ENCODE measurements around the gene CYRIA. TPM values are rescaled to one million over a fixed set of nuclear protein-coding genes. Genes with fewer than 3 reads are reported as not detected.

Gene CYRIA
- polyA plus RNA-seq, 1 donor (not counting 4 experiments of a cell fraction or from before 2014, with no cell fraction given): 0.79 TPM

GRCh38 chr2:16640001-16640700, 25.5 kb downstream of the CYRIA start:
- FAIRE-seq: no peak
- dilution Hi-C loops (cut with MboI; ENCODE audit: extremely low pct_ligation_motif_present, low sequenced_read_pairs): loop anchor here (5.0 kb wide), 1 partner anchor 102 kb away; no protein-coding TSS in a partner anchor
- no peak overlapping the region for H3K4me2 ChIP-seq (ENCODE audit: control insufficient read depth, extremely low read depth, insufficient read depth, low read depth, low read length)

DNA sequence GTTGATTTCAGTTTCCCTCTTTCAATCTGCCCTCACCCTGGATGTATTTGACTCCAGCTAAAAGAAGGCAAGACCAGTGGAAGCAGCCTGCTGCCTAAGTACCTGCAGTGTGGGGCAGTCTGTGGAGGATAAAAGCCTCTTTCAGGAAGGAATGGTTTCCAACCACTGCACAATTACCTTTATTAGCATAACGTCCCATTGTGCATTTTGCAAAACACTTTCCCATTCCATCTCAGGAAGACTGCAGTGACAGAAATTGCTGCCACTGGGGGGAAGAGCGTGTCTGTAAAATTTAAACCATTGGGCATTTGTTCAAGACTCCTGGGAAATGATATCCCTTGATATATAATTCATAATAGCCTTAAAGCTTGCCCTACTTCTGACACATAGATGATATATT, 26.2 kb downstream of the CYRIA start:
- TF ChIP-seq CTCF (optimal IDR thresholded peaks at IDR 0.05 in 1 of 3, IDR thresholded peaks at IDR 0.05 in 1 of 3, conservative IDR thresholded peaks at IDR 0.05 in 1 of 3; ENCODE audit: extremely low read depth in 1 of 3, insufficient read depth in 2 of 3, low read length in 3 of 3) (no peak), EZH2 (IDR thresholded peaks at IDR 0.05; ENCODE audit: low read length) (no peak)
- H3K4me2 ChIP-seq (ENCODE audit: control insufficient read depth, extremely low read depth, insufficient read depth, low read depth, low read length): no peak overlapping the region
- dilution Hi-C loops (cut with MboI; ENCODE audit: extremely low pct_ligation_motif_present, low sequenced_read_pairs): no loop called here
- DNase-seq (ENCODE audit: low read depth, low spot score): no peak
- no peak overlapping the region for H3K9ac ChIP-seq (ENCODE audit: control insufficient read depth, extremely low read depth, insufficient read depth, low read length)
- no peaks in the 10 kb centered on the region for H3K79me2 ChIP-seq (ENCODE audit: control insufficient read depth, insufficient read depth, low read length)
- H3K4me3 ChIP-seq (ENCODE audit: control insufficient read depth in 2 of 3, extremely low read depth in 1 of 3, insufficient read depth in 2 of 3, low read depth in 1 of 3, low read length in 3 of 3): no peak overlapping the region
- no peaks in the 10 kb centered on the region for H3K9me3 ChIP-seq (ENCODE audit: control insufficient read depth, low read depth, low read length)
- no peak for FAIRE-seq
- H3K27ac ChIP-seq (ENCODE audit: control insufficient read depth, insufficient read depth, low read length): no peak overlapping the region
- no peaks in the 10 kb centered on the region for H3K27me3 ChIP-seq (ENCODE audit: control insufficient read depth, extremely low read depth, insufficient read depth, low read length)
- no peaks in the 10 kb centered on the region for H3K9me1 ChIP-seq (ENCODE audit: control insufficient read depth, extremely low read depth, insufficient read depth, low read length)
- no peak overlapping the region for H2AFZ ChIP-seq (ENCODE audit: control insufficient read depth, low read length)
- no peaks in the 10 kb centered on the region for H3K4me1 ChIP-seq (ENCODE audit: control insufficient read depth, extremely low read depth, insufficient read depth, low read length)
- no peaks in the 10 kb centered on the region for H3K36me3 ChIP-seq (ENCODE audit: control insufficient read depth in 2 of 2, extremely low read depth in 1 of 2, insufficient read depth in 2 of 2, low read length in 2 of 2)
- H4K20me1 ChIP-seq (ENCODE audit: control insufficient read depth, extremely low read depth, insufficient read depth, low read length): no peaks in the 10 kb centered on the region

More at GRCh38 chr2:16640001-16640700, 25.5 kb downstream of the CYRIA start:
- no peaks in the 10 kb centered on the region for H3K9me3 ChIP-seq (ENCODE audit: control insufficient read depth, low read depth, low read length)
- H3K36me3 ChIP-seq (ENCODE audit: control insufficient read depth in 2 of 2, extremely low read depth in 1 of 2, insufficient read depth in 2 of 2, low read length in 2 of 2): no peaks in the 10 kb centered on the region
- H3K4me1 ChIP-seq (ENCODE audit: control insufficient read depth, extremely low read depth, insufficient read depth, low read length): no peaks in the 10 kb centered on the region
- no peak overlapping the region for H2AFZ ChIP-seq (ENCODE audit: control insufficient read depth, low read length)
- TF ChIP-seq EZH2 (IDR thresholded peaks at IDR 0.05; ENCODE audit: low read length): no peak
- no peak for TF ChIP-seq CTCF (optimal IDR thresholded peaks at IDR 0.05 in 1 of 3, IDR thresholded peaks at IDR 0.05 in 1 of 3, conservative IDR thresholded peaks at IDR 0.05 in 1 of 3; ENCODE audit: extremely low read depth in 1 of 3, insufficient read depth in 2 of 3, low read length in 3 of 3)
- no peaks in the 10 kb centered on the region for H3K9me1 ChIP-seq (ENCODE audit: control insufficient read depth, extremely low read depth, insufficient read depth, low read length)
- no peak overlapping the region for H3K4me3 ChIP-seq (ENCODE audit: control insufficient read depth in 2 of 3, extremely low read depth in 1 of 3, insufficient read depth in 2 of 3, low read depth in 1 of 3, low read length in 3 of 3)
- no peaks in the 10 kb centered on the region for H3K79me2 ChIP-seq (ENCODE audit: control insufficient read depth, insufficient read depth, low read length)
- no peak for DNase-seq (ENCODE audit: low read depth, low spot score)
- H3K9ac ChIP-seq (ENCODE audit: control insufficient read depth, extremely low read depth, insufficient read depth, low read length): no peak overlapping the region
- H4K20me1 ChIP-seq (ENCODE audit: control insufficient read depth, extremely low read depth, insufficient read depth, low read length): no peaks in the 10 kb centered on the region
- H3K27me3 ChIP-seq (ENCODE audit: control insufficient read depth, extremely low read depth, insufficient read depth, low read length): no peaks in the 10 kb centered on the region
- no peak overlapping the region for H3K27ac ChIP-seq (ENCODE audit: control insufficient read depth, insufficient read depth, low read length)
